T-helper 1 cell treated with Interleukin-12 subunit alpha and Interleukin-12 subunit beta and Interleukin-4 antibody, amounts not matched to agents 30 ng/mL and 1 ng/mL, for 36 hours (primary cell): ENCODE results near the gene MAL. TPM values are rescaled to one million over a fixed set of nuclear protein-coding genes. Genes with fewer than 3 reads are reported as not detected.

Experiments
- intact Hi-C: fragments of 100-400 bp; cut with micrococcal nuclease; formaldehyde crosslinking; loops from one replicate; pipeline ENCODE4 v1.15.1; 2024
- total RNA-seq: library from RNA; stranded (reverse); gene quantifications from 2 replicates; pipeline ENCODE4 v1.2.3, GENCODE V29; 2022

Gene MAL
- total RNA-seq, 1 donor from 2014 or later, result 791 TPM

GRCh38 chr2:95059656-95060370 is 34.3 kb downstream of the MAL start:
- intact Hi-C loops, result no loop called here

- intact Hi-C loops, result no loop called here
Measured at GRCh38 chr2:95060446-95061118, 35.1 kb downstream of the MAL start.

GRCh38 chr2:95061119-95061512 is 35.6 kb downstream of the MAL start:
- intact Hi-C loops, result no loop called here

GRCh38 chr2:95061601-95062183 is 36.2 kb downstream of the MAL start:
- intact Hi-C loops, result loop anchor here (1.0 kb wide), 2 partner anchors 13 to 39 kb away; no protein-coding TSS in a partner anchor

- intact Hi-C loops, result loop anchor here (1.0 kb wide), 2 partner anchors 12 to 40 kb away; no protein-coding TSS in a partner anchor
Measured at GRCh38 chr2:95062242-95063085, 37.0 kb downstream of the MAL start.

GRCh38 chr2:95063086-95063958 is 37.8 kb downstream of the MAL start:
- intact Hi-C loops, result no loop called here

GRCh38 chr2:95068256-95068655 is 42.7 kb downstream of the MAL start:
- intact Hi-C loops, result no loop called here

GRCh38 chr2:95069465-95069864 is 44.0 kb downstream of the MAL start:
- intact Hi-C loops, result no loop called here

GRCh38 chr2:95071856-95072255 is 46.3 kb downstream of the MAL start:
- intact Hi-C loops, result no loop called here

- intact Hi-C loops, result no loop called here
Measured at GRCh38 chr2:95072424-95072823, 46.9 kb downstream of the MAL start.

GRCh38 chr2:95073856-95074662 is 48.6 kb downstream of the MAL start:
- intact Hi-C loops, result loop anchor here (1.0 kb wide), 2 partner anchors 12 to 41 kb away; no protein-coding TSS in a partner anchor

GRCh38 chr2:95074663-95075439 is 49.3 kb downstream of the MAL start:
- intact Hi-C loops, result loop anchor here (1.0 to 5.0 kb wide), 3 partner anchors 13 to 327 kb away; partner anchors contain the start of gene FAHD2A

- intact Hi-C loops, result loop anchor here (1.0 to 5.0 kb wide), 4 partner anchors 46 to 327 kb away; partner anchors contain the start of genes FAHD2A, MRPS5, ZNF2 and ZNF892
Measured at GRCh38 chr2:95075440-95076132, 50.1 kb downstream of the MAL start.

- intact Hi-C loops, result loop anchor here (1.0 to 5.0 kb wide), 4 partner anchors 44 to 325 kb away; partner anchors contain the start of genes FAHD2A, MRPS5, ZNF2 and ZNF892
Measured at GRCh38 chr2:95076705-95077529, 51.4 kb downstream of the MAL start.

GRCh38 chr2:95077530-95077825 is 52.0 kb downstream of the MAL start:
- intact Hi-C loops, result loop anchor here (2.0 to 5.0 kb wide), 3 partner anchors 87 to 325 kb away; partner anchors contain the start of genes FAHD2A, ZNF2 and ZNF892

- intact Hi-C loops, result loop anchor here (2.0 to 5.0 kb wide), 3 partner anchors 87 to 324 kb away; partner anchors contain the start of genes FAHD2A, ZNF2 and ZNF892
Measured at GRCh38 chr2:95077861-95078603, 52.5 kb downstream of the MAL start.
